WTC11 (cell line): ENCODE data around the gene CHL1.

Experiments used
- ATF1 ChIP-seq: sonication (generic); formaldehyde crosslinking; IDR thresholded peaks from 2 replicates; pipeline ENCODE4 v1.8.1; 2023; ENCODE audit warnings: mild to moderate bottlenecking, moderate library complexity, missing genetic modification reagents
- MYBL2 ChIP-seq: sonication (generic); formaldehyde crosslinking; IDR thresholded peaks from 2 replicates; pipeline ENCODE4 v1.8.1; 2023; ENCODE audit warnings: mild to moderate bottlenecking, moderate library complexity, missing genetic modification reagents
- NR2C2 ChIP-seq: sonication (generic); formaldehyde crosslinking; IDR thresholded peaks from 2 replicates; pipeline ENCODE4 v1.8.0; 2022; ENCODE audit warnings: mild to moderate bottlenecking, missing genetic modification reagents
- SP1 ChIP-seq: sonication (generic); formaldehyde crosslinking; conservative IDR thresholded peaks from 2 replicates; pipeline ENCODE4 v1.8.1; 2022; ENCODE audit warnings: missing genetic modification reagents
- TP53 ChIP-seq: sonication (generic); formaldehyde crosslinking; IDR thresholded peaks from 2 replicates; pipeline ENCODE4 v1.8.1; 2023; ENCODE audit warnings: mild to moderate bottlenecking, missing genetic modification reagents
- TF ChIP-seq, protein P1 (sequence below): sonication (generic); formaldehyde crosslinking; IDR thresholded peaks from 2 replicates; pipeline ENCODE4 v1.8.1; 2022; ENCODE audit warnings: low read depth, missing genetic modification reagents, borderline replicate concordance
- TF ChIP-seq, protein P2 (sequence below): sonication (generic); formaldehyde crosslinking; IDR thresholded peaks from 2 replicates; pipeline ENCODE4 v1.8.0; 2022; ENCODE audit warnings: mild to moderate bottlenecking, missing genetic modification reagents
- TF ChIP-seq, protein P3 (sequence below): fragments of 200-600 bp; IDR thresholded peaks from 2 replicates; pipeline ENCODE4 v1.8.0; 2022; ENCODE audit warnings: antibody characterized with exemption

DNA sequence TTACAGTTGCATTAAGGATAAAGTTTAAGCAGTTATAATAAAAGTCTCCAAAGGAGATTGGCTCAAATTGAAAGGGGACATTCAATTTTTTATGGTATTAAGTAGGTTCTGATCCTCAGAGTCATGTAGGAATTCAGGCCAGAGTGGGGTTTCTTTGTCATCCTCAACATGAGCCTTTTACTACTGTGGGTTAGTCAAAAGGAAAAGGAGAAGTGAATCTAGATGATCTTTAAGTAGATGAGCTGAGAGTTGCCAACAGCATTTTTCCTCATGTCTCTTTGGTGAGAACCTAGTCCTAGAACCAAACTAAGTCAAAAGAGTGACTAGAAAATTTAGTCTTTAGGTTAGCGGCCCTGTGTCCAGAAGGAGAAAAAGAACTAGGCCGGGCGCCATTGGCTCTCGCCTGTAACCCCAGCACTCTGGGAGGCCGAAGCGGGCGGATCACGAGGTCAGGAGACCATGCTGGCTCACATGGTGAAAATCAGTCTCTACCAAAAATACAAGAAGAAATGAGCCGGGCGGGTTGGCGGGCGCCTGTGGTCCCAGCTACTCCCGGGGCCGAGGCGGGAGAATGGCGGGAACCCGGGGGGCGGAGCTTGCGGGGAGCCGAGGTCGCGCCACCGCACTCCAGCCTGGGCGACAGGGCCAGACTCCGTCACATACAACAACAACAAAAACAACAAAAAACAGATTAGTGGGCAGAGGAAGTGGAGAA is 4.2 kb upstream of the CHL1 start:
- TF ChIP-seq, protein P1, sequence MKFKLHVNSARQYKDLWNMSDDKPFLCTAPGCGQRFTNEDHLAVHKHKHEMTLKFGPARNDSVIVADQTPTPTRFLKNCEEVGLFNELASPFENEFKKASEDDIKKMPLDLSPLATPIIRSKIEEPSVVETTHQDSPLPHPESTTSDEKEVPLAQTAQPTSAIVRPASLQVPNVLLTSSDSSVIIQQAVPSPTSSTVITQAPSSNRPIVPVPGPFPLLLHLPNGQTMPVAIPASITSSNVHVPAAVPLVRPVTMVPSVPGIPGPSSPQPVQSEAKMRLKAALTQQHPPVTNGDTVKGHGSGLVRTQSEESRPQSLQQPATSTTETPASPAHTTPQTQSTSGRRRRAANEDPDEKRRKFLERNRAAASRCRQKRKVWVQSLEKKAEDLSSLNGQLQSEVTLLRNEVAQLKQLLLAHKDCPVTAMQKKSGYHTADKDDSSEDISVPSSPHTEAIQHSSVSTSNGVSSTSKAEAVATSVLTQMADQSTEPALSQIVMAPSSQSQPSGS (CRISPR knock-in tag) = no peak
- TF ChIP-seq, protein P2, sequence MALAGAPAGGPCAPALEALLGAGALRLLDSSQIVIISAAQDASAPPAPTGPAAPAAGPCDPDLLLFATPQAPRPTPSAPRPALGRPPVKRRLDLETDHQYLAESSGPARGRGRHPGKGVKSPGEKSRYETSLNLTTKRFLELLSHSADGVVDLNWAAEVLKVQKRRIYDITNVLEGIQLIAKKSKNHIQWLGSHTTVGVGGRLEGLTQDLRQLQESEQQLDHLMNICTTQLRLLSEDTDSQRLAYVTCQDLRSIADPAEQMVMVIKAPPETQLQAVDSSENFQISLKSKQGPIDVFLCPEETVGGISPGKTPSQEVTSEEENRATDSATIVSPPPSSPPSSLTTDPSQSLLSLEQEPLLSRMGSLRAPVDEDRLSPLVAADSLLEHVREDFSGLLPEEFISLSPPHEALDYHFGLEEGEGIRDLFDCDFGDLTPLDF = no peak
- TF ChIP-seq SP1 (CRISPR knock-in tag) (no peak), TP53 (no peak), MYBL2 (no peak), NR2C2 (CRISPR knock-in tag) (no peak), ATF1 (CRISPR knock-in tag) (no peak)
- TF ChIP-seq, protein P3, sequence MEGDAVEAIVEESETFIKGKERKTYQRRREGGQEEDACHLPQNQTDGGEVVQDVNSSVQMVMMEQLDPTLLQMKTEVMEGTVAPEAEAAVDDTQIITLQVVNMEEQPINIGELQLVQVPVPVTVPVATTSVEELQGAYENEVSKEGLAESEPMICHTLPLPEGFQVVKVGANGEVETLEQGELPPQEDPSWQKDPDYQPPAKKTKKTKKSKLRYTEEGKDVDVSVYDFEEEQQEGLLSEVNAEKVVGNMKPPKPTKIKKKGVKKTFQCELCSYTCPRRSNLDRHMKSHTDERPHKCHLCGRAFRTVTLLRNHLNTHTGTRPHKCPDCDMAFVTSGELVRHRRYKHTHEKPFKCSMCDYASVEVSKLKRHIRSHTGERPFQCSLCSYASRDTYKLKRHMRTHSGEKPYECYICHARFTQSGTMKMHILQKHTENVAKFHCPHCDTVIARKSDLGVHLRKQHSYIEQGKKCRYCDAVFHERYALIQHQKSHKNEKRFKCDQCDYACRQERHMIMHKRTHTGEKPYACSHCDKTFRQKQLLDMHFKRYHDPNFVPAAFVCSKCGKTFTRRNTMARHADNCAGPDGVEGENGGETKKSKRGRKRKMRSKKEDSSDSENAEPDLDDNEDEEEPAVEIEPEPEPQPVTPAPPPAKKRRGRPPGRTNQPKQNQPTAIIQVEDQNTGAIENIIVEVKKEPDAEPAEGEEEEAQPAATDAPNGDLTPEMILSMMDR = no peak
